GM19397 (cell line): Measurements from ENCODE around the gene RPRD1A.
"Not testable (repeated sequence)": the region's sequence is repeated elsewhere in the genome, so short reads cannot be mapped to it uniquely, and the experiment has no call there.

Source experiments
- ATAC-seq: cut with Tn5 transposase; IDR thresholded peaks from one replicate; pipeline ENCODE4 v1.9.1; 2021; ENCODE audit warnings: mild to moderate bottlenecking, moderate library complexity; ENCODE audit not compliant: unreplicated experiment

The RPRD1A gene, protein sequence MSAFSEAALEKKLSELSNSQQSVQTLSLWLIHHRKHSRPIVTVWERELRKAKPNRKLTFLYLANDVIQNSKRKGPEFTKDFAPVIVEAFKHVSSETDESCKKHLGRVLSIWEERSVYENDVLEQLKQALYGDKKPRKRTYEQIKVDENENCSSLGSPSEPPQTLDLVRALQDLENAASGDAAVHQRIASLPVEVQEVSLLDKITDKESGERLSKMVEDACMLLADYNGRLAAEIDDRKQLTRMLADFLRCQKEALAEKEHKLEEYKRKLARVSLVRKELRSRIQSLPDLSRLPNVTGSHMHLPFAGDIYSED

DNA sequence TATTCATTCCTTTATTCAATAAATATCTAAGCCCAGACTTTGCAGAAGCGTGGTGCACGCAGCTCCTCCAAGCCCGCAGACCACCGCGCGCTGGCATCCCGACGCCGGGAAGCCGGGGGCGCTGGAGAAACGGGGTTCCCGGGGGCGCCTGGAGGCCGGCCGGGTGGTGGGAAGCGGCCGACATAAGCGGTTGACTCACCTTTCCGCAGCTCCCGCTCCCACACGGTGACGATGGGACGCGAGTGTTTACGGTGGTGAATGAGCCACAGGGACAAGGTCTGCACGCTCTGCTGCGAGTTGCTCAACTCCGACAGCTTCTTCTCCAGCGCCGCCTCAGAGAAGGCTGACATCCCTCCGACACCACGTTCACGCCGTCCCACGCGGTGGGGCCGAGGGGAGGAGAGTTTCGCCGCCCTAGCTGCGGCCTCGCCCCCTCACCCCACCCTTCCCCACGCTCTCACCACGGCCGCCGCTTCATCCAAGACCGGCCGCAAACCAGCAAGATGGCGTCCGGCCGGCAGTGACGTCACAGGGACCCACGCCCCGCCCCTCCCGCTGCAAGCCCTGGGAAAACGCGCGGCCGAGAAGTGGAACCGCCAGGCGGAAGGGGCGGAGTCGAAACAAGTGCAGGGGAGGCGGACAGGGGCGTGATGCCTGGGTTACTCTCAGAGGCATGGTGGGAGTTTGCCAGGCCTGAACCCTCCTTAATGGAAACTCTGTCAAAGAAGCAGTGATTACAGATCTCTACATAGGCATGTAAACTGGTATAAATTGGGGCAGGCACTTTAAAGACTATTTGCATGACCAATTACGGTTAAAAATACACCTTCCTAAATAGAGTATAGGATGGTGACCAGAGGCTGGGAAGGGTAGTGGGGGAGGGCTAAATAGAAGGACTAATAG lies at the start of gene RPRD1A:
Gene RPRD1A (minus strand): TSS at position 505 of the 903 bp plus-strand sequence. CDS start 155 bp downstream, at position 350.
- ATAC-seq, result peak; percentile 92

DNA sequence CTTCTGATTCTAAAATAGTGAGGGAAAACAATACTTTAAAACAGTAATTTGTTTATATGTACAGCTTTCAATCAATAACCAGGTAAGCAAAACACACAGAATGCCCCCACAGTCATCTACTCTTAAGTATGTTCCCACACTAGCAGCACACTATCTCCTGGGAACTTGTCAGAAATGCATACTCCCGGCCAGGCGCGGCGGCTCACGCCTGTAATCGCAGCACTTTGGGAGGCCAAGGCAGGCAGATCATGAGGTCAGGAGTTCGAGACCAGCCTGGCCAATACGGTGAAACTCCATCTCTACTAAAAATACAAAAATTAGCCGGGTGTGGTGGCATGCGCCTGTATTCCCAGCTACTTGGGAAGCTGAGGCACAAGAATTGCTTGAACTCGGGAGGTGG lies 49.4 kb upstream of the RPRD1A start:
- ATAC-seq, result not testable (repeated sequence)

DNA sequence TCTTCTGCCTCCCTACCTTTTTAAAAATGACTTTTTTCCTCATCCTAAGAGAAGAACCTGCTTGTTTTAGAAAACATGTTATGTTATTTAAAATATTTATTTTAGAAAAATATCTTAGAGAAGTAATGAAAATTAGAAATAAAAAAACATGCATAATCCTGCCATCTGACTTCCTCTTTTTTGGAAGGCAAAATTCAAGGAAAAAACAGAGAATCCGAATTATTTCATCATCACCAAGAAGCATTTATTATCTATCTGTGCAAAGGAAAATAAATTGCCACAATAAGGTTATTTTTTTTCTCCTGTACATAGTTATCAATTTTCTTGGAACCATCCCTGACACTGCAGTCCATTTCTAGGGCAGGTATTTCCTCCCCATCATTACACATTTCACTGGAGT lies 47.4 kb upstream of the RPRD1A start:
- ATAC-seq, result no peak

DNA sequence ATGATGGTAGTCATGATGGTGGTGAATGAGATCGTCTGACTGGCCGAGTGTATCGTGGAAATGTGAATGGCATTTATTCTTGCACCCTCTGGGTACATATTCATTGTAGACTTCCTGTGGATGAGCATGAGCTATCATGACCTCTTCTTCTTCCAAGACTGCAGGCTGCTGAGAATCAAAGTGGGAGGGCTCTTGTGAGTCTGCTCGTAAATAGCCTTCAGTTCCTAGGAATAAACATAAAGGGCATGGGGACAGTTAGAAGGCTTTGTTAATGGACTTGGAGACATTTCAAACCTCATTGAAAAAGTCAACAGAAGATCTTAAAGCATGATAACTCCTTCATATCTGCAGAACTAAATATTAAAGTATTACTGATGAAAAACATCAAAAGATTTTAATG lies 46.9 kb upstream of the RPRD1A start:
- ATAC-seq, result no peak

DNA sequence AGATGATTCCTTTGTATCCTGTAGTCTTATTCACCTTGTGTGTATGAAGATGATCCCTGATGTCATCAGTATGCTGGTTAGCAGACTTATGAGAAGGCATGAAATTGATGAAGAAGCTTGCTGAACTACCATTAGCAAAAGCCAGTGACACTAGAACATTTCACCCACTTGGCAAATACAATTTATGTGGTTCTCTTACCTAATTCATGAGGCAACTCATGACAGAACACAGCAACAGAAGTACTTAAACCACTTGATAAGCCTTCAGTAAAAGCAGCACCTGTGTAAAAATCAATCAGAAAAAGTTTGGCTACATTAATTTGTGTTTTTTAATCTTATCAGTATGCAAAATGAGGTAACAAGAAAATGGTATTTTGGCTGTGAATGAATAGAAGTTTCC lies 44.9 kb upstream of the RPRD1A start:
- ATAC-seq, result no peak

DNA sequence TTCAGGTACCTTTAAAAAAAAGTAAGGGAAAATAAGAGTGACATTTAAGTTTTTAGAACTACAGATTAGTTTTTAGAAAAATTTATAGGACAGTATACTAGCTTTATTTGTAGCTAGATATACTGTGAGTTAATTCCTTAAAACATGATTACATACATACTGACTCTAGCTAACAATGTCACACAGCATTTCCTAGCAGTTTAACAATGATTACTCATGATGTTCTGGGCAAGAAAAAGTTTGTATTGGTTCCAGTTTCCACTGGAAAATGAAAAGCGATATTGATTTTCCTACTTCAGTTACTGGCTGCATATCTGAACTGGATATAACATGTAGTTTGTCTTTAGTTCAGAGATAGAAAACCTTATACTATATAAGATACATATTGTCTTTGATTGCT lies 42.4 kb upstream of the RPRD1A start:
- ATAC-seq, result no peak

DNA sequence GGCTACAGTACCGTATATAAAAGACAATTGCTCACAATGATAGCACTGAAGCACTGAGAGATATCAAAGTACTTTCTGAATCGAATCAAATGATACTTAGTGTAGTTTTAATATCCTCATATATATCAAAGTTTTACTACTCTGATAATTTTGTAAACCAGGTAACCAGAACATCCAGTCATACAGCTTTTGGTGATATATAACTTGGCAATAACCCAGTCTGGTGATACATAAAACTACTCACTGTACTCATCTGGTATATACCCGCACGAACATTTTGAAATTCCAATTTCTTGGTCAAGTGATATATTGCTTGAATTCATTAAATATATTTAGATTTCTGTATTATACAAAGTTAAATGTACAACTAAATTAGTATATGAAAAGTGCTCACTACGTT lies 41.2 kb upstream of the RPRD1A start:
- ATAC-seq, result no peak

DNA sequence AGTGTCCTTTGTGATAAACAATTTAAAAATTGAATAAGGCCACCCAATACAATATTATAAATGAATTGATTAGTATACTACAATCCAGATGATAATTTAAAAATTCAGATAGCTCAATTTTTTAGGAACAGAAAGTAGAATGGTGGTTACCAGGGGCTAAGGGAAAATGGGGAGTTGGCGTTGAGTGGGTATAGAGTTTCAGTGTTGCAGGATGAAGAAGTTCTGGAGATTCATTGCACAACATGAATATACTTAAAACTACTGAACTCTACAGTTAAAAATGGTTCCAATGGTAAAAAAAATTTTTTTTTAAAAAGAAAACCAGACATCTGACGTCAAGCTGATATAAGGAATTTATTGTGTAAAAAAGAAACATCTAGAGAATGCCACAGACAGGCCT lies 40.8 kb upstream of the RPRD1A start:
- ATAC-seq, result no peak

DNA sequence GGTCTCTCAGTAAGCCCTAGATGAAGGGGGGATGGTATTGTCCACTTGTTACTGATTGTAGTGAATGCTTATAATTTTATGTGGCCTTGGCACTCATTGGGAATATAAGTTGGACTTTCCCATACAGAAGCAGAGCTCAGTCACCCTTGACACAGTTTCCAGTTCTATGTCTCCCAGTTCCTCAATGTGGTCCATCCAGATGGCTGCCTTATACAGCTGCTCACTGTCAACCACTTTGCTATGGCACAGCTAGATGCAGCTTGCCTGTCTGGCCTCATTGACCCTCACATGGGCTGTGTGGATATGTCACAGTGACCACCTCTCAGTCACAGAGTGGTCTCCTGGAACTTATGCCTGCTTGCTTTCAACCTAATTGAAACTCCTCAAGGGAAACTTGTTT lies 40.1 kb upstream of the RPRD1A start:
- no peak for ATAC-seq

DNA sequence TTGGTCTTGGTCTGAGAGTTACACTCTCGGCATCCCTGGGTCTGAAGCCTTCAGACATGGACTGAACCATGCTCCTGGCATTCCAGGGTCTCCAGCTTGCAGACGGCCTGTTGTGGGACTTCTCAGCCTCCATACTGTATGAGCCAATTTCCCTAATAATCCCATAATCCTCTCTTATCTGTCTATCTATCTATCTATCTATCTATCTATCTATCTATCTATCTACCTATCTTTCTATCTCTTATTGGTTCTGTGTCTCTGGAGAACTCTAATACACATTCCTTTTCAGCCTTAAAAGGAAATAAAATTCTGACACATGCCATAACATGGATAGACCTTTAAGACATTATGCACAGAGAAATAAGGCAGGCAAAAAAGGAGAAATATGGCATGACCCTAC lies 37.4 kb upstream of the RPRD1A start:
- ATAC-seq, result no peak

DNA sequence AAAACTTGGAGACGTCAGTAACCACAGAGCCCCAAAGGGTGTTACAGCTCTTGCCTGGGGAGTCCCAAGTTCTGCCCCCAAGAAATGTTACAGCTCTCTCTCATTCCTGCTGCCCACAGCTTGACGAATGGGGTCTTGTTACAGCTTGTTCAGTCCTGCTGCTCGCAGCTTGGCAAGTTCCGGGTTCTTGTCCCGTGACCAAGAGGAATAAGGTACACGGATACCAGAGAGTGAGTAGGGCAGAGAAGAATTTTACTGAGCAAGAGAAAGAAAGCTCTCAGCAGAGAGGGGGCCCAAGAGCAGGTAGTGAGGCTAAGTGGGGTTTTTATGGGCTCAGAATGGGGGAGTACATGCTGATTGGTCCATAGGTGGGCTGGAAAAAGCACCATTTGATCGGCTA lies 34.6 kb upstream of the RPRD1A start:
- no peak for ATAC-seq

DNA sequence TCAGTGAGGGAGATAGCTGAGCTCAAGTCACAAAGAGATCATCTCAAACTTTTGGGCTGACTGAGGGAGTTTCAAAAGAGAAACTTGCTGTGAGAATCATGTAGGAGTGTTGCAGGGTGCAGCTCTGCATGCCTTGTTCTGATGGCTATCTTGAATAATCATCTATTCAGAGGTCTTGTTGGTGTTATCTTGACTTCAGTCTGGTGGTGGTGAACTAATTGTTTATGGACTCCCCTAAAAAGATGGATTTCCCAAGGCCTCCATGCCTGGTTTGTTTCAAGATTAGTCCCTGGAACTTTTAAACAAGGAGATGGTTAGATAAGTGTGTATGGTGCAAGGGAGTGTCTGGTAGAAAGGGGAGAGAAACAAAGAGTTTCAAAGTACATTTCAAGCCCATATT lies 32.0 kb upstream of the RPRD1A start:
- ATAC-seq, result no peak

DNA sequence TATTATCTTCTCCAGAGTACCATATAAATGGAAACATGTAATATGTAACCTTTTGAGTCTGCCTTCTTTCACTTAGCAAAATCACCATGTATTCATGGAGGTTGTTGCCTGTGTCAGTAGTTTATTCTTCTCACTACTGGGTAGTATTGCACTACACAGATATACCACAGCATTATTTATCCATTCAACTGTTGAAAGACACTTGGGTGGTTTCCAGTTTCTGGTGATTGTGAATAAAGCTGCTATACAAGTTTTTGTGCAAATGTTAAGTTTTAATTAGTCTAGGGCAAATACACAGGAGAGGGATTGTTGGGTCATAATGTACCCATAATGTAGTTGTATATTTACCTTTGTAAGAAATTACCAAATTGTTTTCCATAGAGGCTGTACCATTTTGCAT lies 29.6 kb upstream of the RPRD1A start:
- ATAC-seq, result no peak

DNA sequence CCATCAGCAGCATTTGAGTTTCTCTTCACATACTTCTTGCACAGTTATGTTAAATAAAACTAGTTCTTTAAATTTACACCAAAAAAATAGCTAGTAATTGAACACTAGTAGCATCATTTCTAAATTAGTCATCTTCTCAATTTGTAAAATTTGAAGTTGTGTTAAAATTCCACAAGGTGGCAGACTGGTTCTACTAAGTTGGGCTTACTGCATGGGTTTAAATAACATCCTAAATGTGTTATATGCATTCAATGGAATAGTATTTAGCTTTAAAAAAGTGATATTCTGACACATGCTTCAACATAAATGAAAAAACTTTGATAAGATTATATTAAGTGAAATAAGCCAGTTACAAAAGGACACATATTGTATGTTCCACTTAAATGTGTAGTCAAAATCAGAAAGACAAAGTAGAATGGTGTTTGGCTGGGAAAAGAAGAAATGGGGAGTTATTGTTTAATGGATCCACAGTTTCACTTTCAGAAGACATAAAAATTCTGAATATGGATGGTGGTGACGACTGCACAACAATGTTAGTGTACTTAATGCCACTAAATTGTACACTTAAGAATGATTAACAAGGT lies 28.7 kb upstream of the RPRD1A start:
- ATAC-seq, result no peak

DNA sequence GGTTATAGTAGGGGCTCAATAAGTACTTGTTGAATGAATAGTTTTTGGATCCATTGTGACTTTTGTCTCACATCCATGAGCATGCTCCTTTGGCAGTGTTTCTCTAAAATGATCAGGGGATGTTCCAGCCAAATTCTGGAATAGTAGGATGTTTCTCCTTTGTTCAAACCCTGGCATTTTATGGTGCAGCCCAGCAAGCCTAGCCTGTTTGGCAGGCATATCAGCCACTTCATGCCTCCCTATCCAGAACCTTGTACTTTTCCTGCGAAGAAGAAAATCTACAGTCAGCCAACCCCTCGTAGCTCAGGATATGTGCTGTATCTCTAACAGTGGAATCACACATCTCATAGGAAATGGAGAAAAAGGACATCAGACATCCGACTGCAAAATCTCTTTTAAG lies 27.1 kb upstream of the RPRD1A start:
- no peak for ATAC-seq

DNA sequence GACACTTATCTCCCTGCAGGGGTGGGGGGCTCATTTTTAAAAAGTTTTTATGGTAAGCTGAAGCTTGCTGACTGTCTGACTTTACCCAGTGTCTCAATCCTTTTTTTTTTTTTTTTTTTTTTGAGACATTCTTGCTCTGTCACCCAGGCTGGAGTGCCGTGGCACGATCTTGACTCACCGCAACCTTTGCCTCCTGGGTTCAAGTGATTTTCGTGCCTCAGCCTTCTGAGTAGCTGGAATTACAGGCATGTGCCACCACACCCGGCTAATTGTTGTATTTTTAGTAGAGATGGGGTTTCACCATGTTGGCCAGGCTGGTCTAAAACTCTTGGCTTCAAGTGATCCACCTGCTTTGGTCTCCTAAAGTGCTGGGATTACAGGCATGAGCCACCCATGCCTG lies 24.8 kb upstream of the RPRD1A start:
- ATAC-seq, result not testable (repeated sequence)

DNA sequence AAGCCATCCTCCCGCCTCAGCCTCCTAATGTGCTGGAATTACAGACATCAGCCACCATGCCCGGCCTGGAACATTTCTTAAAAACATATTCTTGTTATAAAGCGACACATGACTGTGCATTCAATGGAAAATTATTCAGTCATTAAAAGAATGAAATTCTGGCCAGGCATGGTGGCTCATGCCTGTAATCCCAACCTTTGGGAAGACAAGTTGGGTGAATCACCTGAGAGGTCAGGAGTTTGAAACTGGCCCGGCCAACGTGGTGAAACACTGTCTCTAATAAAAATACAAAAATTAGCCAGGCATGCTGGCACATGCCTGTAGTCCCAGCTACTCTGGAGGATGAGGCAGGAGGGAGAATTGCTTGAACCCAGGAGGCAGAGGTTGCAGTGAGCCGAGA lies 21.6 kb upstream of the RPRD1A start:
- no peak for ATAC-seq

DNA sequence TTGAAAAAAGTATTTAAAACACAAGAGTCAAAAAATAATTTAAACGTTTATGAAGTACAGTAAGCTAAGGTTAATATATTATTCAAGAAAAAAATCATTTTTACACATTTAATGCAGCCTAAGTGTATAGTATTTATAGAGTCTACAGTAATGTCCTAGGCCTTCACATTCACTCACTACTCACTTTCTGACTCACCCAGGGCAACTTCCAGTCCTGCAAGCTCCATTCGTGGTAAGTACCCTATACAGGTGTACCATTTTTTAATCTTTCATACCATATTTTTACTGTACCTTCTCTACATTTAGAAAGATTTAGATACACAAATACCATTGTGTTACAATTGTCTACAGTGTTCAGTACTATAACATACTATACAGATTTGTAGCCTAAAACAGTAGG lies 20.9 kb upstream of the RPRD1A start:
- no peak for ATAC-seq

DNA sequence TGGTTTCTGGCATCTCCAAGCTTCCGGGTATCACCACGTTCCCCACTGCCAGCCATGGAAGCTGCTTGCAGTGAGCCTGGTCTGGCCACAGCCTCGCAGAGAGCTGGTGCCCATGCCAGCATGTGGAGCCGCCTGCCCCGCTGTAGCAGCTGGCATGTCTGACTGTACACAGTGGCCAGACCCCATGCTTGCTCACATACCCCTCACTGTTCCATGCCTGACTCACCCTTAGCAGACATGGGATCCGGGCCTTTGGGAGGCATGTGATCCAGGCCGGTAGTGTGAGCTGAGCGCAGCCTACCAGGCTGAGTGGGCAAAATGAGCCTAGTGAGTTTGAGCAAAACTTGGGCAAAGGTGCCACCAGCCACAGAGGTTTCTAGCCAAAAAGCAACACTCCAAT lies 18.8 kb upstream of the RPRD1A start:
- no peak for ATAC-seq

DNA sequence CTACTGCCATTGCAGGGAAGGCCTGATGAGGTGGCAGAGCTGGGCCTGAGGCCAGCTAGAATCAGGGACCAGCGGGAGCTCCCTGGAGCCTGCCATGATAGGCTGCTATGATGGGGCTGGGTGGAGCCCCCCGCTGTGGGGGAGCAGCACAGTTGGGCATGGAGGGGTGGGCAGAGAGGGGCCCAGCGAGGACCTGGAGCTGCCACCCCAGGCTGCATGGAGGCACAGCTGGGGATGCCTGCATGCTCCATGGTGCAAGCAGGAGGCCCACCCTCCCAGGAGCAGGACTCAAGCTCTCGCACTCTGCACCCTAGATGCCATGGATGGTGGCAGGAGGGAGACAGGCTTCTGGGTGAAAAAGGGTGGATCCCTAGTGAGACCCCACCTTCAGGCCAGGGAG lies 17.8 kb upstream of the RPRD1A start:
- ATAC-seq, result no peak

DNA sequence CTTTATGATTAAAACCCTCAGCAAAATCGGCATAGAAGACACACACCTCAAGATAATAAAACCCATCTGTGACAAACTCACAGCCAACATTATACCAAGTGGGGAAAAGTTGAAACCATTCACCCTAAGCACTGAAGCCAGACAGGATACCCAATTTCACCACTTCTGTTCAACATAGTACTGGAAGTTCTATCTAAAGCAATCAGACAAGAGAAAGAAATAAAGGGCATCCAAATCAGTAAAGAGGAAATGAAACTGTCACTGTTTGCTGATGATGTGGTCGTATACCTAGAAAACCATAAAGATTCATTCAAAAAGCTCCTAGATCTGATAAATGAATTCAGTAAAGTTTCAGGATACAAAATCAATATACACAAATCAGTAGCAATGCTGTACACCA lies 16.4 kb upstream of the RPRD1A start:
- no peak for ATAC-seq

DNA sequence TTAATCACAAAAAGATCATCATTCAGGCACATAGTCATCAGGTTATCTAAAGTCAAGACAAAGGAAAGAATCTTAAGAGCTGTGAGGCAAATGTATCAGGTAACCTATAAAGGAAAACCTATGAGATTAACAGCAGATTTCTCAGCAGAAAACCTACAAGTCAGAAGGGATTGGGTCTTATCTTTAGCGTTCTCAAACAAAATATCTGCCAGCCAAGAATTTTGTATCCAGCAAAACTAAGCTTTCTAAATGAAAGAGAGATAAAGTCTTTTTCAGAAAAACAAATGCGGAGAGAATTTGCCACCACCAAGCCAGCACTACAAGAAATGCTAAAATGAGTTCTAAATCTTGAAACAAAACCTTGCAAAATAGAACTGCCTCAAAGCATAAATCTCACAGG lies 13.8 kb upstream of the RPRD1A start:
- ATAC-seq, result not testable (repeated sequence)
